ENCODE data around the gene VAV2.

DNA sequence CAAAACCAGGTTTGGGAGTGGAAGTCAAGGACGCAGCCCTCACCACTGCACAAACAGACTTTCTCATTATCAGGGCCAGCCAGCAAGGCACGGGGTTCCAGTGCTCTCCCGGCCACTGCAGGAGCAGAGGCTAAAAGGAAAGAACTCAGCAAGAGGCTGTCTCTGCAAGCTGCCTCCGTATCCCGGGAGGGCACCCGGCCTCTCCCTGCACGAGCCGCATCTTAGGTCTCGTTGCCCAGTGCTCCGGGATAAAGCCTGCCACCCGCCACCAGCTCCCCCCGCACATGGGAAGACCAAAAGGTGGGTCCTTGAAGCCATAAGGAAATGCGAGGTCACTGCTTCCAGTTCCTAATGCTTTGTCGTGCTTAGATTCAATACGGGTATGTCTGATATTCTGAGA lies 136.8 kb downstream of the VAV2 start:
- TF ChIP-seq MAX (IDR thresholded peaks at IDR 0.05) (no peak), CEBPB (IDR thresholded peaks at IDR 0.05) (no peak)

Data from A549 (cell line).